K562 (cell line): ENCODE data around the gene GNAI2. TPM values are rescaled to one million over a fixed set of nuclear protein-coding genes. Genes with fewer than 3 reads are reported as not detected.

Experiments
- ATAC-seq: fragments of 200-7000 bp; cut with Tn5 transposase; 3 replicates; pipeline ENCODE4 v1.9.1; 2020; ENCODE audit warnings: moderate library complexity
- BruUV-seq: library from RNA; stranded (reverse); fragments of 400-500 nt; replicated peaks from 2 replicates; lab custom pipeline; 2021; lab: Mats Ljungman, UMichigan
- CTCF ChIA-PET: fragments of 300-600 bp; formaldehyde crosslinking; extraction: SDS; loops from one replicate; lab custom pipeline; 2021; ENCODE audit warnings: low intra/inter-chr PET ratio; lab: Yijun Ruan, JAX
- POLR2A ChIA-PET: fragments of 300-600, 350-650 bp; sonication (Branson Sonifier 250); formaldehyde crosslinking; extraction: SDS; loops from one replicate; lab custom pipeline; 2021; ENCODE audit warnings: antibody characterized with exemption, inconsistent platforms; lab: Yijun Ruan, JAX
- DNase-seq, 4 experiments: peaks; one replicate each; pipeline versions ENCODE4 v3.0.0 to v3.0.0-alpha.2; 2011 to 2018; ENCODE audit warnings: low spot score in 3 of 4, mixed read lengths in 3 of 4; ENCODE audit errors: extremely low read depth in 1 of 4
- FAIRE-seq: peaks from 2 replicates; lab custom pipeline; 2011; peaks lifted over from hg19 to GRCh38; lab: Jason Lieb, UNC
- H2AFZ ChIP-seq: 2 replicates; pipeline ENCODE4 v1.6.0; 2011; ENCODE audit warnings: low read depth, low read length, control low read depth, inconsistent platforms
- H3K27ac ChIP-seq: fragments of 200-600 bp; 3 replicates; pipeline ENCODE4 v1.8.0; 2011; ENCODE audit warnings: low read depth, mild to moderate bottlenecking, control low read depth, inconsistent platforms, low read length, moderate library complexity, mixed read lengths; ENCODE audit errors: extremely low read depth
- H3K27me3 ChIP-seq, 2 experiments: fragments of 300-600 bp in 1 of 2; 2 replicates in 1 of 2; 3 replicates in 1 of 2; pipeline versions ENCODE4 v1.6.0 to v1.8.0; 2011; ENCODE audit warnings: inconsistent platforms in 2 of 2, low read length in 2 of 2, mild to moderate bottlenecking in 1 of 2, mixed read lengths in 1 of 2, moderate library complexity in 1 of 2; ENCODE audit not compliant: control insufficient read depth in 2 of 2, insufficient read depth in 2 of 2
- H3K36me3 ChIP-seq: fragments of 300-600 bp; 3 replicates; pipeline ENCODE4 v1.8.0; 2011; ENCODE audit warnings: mild to moderate bottlenecking, low read length, inconsistent platforms; ENCODE audit not compliant: control insufficient read depth, insufficient read depth
- H3K4me1 ChIP-seq, 2 experiments: fragments of 200-600 bp in 1 of 2; replicated peaks in 1 of 2; 2 replicates in 1 of 2; 3 replicates in 1 of 2; pipeline versions ENCODE4 v1.5.1 to v1.8.0; 2011; ENCODE audit warnings: inconsistent platforms in 2 of 2, low read length in 2 of 2, mild to moderate bottlenecking in 1 of 2, mixed read lengths in 1 of 2, moderate library complexity in 1 of 2; ENCODE audit not compliant: control insufficient read depth in 2 of 2, insufficient read depth in 2 of 2
- H3K4me2 ChIP-seq: 2 replicates; pipeline ENCODE4 v1.6.1; 2011; ENCODE audit warnings: low read length, control low read depth, inconsistent platforms, mixed read lengths; ENCODE audit not compliant: insufficient read depth
- H3K4me3 ChIP-seq: fragments of 200-600 bp; sonication (generic), shearing (Covaris generic); 2 replicates; pipeline ENCODE4 v1.5.1; 2016; ENCODE audit warnings: control low read depth, inconsistent platforms
- H3K79me2 ChIP-seq: fragments of 200-600 bp; 3 replicates; pipeline ENCODE4 v1.8.0; 2011; ENCODE audit warnings: low read length, inconsistent platforms; ENCODE audit not compliant: control insufficient read depth, insufficient read depth
- H3K9ac ChIP-seq, 2 experiments: 2 replicates each; pipeline versions ENCODE4 v1.6.0 to v1.6.1; 2011; ENCODE audit warnings: low read depth in 2 of 2, low read length in 2 of 2, control low read depth in 1 of 2, inconsistent platforms in 1 of 2, mild to moderate bottlenecking in 1 of 2, mixed read lengths in 1 of 2; ENCODE audit not compliant: insufficient read depth in 1 of 2
- H3K9me1 ChIP-seq: one replicate; pipeline ENCODE4 v1.6.0; 2011; ENCODE audit warnings: inconsistent platforms, mild to moderate bottlenecking, low read length, moderate library complexity; ENCODE audit not compliant: control insufficient read depth, insufficient read depth
- H3K9me3 ChIP-seq: replicated peaks from 2 replicates; pipeline ENCODE4 v1.5.1; 2011; ENCODE audit warnings: low read depth, low read length, inconsistent platforms; ENCODE audit not compliant: control insufficient read depth, insufficient read depth
- H4K20me1 ChIP-seq: replicated peaks from 2 replicates; pipeline ENCODE4 v1.6.1; 2011; ENCODE audit warnings: low read length, inconsistent platforms, mixed read lengths; ENCODE audit not compliant: control insufficient read depth, insufficient read depth
- MCM2 ChIP-seq: fragments of 450-650 bp; IDR thresholded peaks from 2 replicates; pipeline ENCODE4 v1.6.1; 2017; ENCODE audit warnings: low read depth, mild to moderate bottlenecking
- PHF8 ChIP-seq: fragments of 200-600 bp; sonication (generic); IDR thresholded peaks from 2 replicates; pipeline ENCODE4 v1.6.1; 2012; ENCODE audit warnings: mixed run types, mild to moderate bottlenecking, inconsistent platforms, low read length, moderate library complexity, borderline replicate concordance
- POLR2AphosphoS5 ChIP-seq: IDR thresholded peaks from 2 replicates; pipeline ENCODE4 v1.6.1; 2011; ENCODE audit warnings: mild to moderate bottlenecking, low read depth, low read length, moderate library complexity; ENCODE audit not compliant: control insufficient read depth, insufficient read depth
- RBM15 ChIP-seq: fragments of 200-400 bp; formaldehyde crosslinking; IDR thresholded peaks from 2 replicates; pipeline ENCODE4 v1.6.1; 2018; ENCODE audit warnings: mild to moderate bottlenecking, low read length, moderate library complexity; ENCODE audit not compliant: insufficient read depth
- TEAD1 ChIP-seq, 2 experiments: fragments of 450-650 bp in 1 of 2; sonication (generic) in 1 of 2; formaldehyde crosslinking; IDR thresholded peaks; 2 replicates each; pipeline versions ENCODE4 v1.4.0 to v1.8.0; 2020 to 2022; ENCODE audit warnings: mild to moderate bottlenecking in 2 of 2, missing genetic modification reagents in 1 of 2
- THRAP3 ChIP-seq: fragments of 450-650 bp; IDR thresholded peaks from 2 replicates; pipeline ENCODE4 v1.6.1; 2016; ENCODE audit warnings: mild to moderate bottlenecking, inconsistent platforms, borderline replicate concordance
- ZKSCAN1 ChIP-seq: fragments of 150-350 bp; IDR thresholded peaks from 2 replicates; pipeline ENCODE4 v1.6.1; 2016; ENCODE audit warnings: low read depth, low read length
- ZNF384 ChIP-seq: IDR thresholded peaks from 2 replicates; pipeline ENCODE4 v1.6.1; 2012; ENCODE audit warnings: low read depth, low read length, improper control_type of control experiment
- WGBS: fragments of 100-300 bp; shearing (Covaris generic); methylation state at CpG from one replicate; pipeline ENCODE4 v1.1.6; 2016; ENCODE audit warnings: low coverage, mixed read lengths; ENCODE audit not compliant: insufficient coverage; ENCODE audit errors: missing lambda C conversion rate; 5-methylcytosine and 5-hydroxymethylcytosine counted together
- in situ Hi-C: fragments of 300-500 bp; cut with MboI; formaldehyde crosslinking; loops from 4 replicates; pipeline ENCODE4 v1.15.0; 2018; ENCODE audit warnings: inconsistent platforms, mixed read lengths
- intact Hi-C: fragments of 100-400 bp; cut with micrococcal nuclease; formaldehyde crosslinking; loops from 2 replicates; pipeline ENCODE4 v1.14.2; 2022
- polyA plus RNA-seq, 8 experiments: library from polyadenylated mRNA; depleted of rRNA in 4 of 8; stranded (reverse) in 5 of 8; unstranded in 3 of 8; fragments of >200 nt; fragmentation: Nextera tagmentation in 2 of 8; fragmentation: Illumina TruSeq in 1 of 8; extraction: Ambion mirVana in 2 of 8; extraction: Trizol in 1 of 8; gene quantifications; 2 replicates each; pipeline versions ENCODE4 v1.2.1 to v1.2.3, GENCODE V29; 2011 to 2014; ENCODE audit warnings: inconsistent platforms in 1 of 8, missing spikeins in 1 of 8
- total RNA-seq, 7 experiments: library from RNA; depleted of rRNA in 6 of 7; stranded (reverse); fragments of >200 nt in 6 of 7; fragmentation: Illumina TruSeq in 2 of 7; extraction: Trizol in 2 of 7; gene quantifications; 2 replicates each; pipeline versions ENCODE4 v1.2.1 to v1.2.3, GENCODE V29; 2011 to 2021; ENCODE audit warnings: low replicate concordance in 1 of 7
- TF ChIP-seq, protein P1 (sequence below): fragments of 250-450 bp; sonication (Bioruptor Pico); IDR thresholded peaks from 2 replicates; pipeline ENCODE4 v1.8.0; 2021; ENCODE audit warnings: borderline replicate concordance, mild to moderate bottlenecking, moderate library complexity; ENCODE audit not compliant: poor library complexity, severe bottlenecking
- TF ChIP-seq, protein P2 (sequence below): fragments of 450-650 bp; formaldehyde crosslinking; IDR thresholded peaks from 2 replicates; pipeline ENCODE4 v1.4.0; 2020; ENCODE audit warnings: mild to moderate bottlenecking, moderate library complexity
- TF ChIP-seq, protein P3 (sequence below): sonication (generic); formaldehyde crosslinking; IDR thresholded peaks from 2 replicates; pipeline ENCODE4 v1.8.1; 2023; ENCODE audit warnings: mild to moderate bottlenecking, missing genetic modification reagents
- TF ChIP-seq, protein P4 (sequence below), 2 experiments: IDR thresholded peaks in 1 of 2; conservative IDR thresholded peaks in 1 of 2; 2 replicates each; pipeline ENCODE4 v1.6.1; 2016; ENCODE audit warnings: low read depth in 2 of 2, mild to moderate bottlenecking in 1 of 2, missing compliant biosample characterization in 1 of 2, missing genetic modification characterization in 1 of 2, moderate library complexity in 1 of 2

Gene GNAI2
- total and polyA plus RNA-seq, 9 of the 15 experiments (the other 6 are each of a cell fraction or from before 2014, with no cell fraction given): 1.1 to 72.2 (median 42.7) TPM

DNA sequence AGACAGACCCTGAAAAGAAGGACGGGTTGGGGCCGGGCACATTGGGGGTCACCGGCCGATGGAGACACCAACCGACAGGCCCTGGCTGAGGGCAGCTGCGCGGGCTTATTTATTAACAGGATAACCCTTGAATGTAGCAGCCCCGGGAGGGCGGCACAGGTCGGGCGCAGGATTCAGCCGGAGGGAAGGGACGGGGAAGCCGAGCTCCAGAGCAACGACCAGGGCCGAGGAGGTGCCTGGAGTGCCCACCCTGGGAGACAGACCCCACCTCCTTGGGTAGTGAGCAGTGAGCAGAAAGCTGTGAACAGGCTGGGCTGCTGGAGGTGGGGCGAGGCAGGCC lies 40.7 kb downstream of the GNAI2 start:
- H3K9me1 ChIP-seq: no peaks in the 10 kb centered on the region
- H3K27ac ChIP-seq: no peak overlapping the region
- no peak overlapping the region for H3K9ac ChIP-seq
- intact Hi-C loops: no loop called here
- no peak overlapping the region for H3K4me3 ChIP-seq
- no peak overlapping the region for H3K4me2 ChIP-seq
- no peaks in the 10 kb centered on the region for H4K20me1 ChIP-seq
- TF ChIP-seq ZKSCAN1 (no peak), THRAP3 (no peak), POLR2AphosphoS5 (no peak), MCM2 (no peak), TEAD1 (CRISPR knock-in tag; IDR thresholded peaks at IDR 0.05) (no peak), RBM15 (no peak), PHF8 (no peak), ZNF384 (no peak)
- TF ChIP-seq, protein P1, sequence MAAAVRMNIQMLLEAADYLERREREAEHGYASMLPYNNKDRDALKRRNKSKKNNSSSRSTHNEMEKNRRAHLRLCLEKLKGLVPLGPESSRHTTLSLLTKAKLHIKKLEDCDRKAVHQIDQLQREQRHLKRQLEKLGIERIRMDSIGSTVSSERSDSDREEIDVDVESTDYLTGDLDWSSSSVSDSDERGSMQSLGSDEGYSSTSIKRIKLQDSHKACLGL (CRISPR knock-in tag): no peak
- TF ChIP-seq, protein P2, sequence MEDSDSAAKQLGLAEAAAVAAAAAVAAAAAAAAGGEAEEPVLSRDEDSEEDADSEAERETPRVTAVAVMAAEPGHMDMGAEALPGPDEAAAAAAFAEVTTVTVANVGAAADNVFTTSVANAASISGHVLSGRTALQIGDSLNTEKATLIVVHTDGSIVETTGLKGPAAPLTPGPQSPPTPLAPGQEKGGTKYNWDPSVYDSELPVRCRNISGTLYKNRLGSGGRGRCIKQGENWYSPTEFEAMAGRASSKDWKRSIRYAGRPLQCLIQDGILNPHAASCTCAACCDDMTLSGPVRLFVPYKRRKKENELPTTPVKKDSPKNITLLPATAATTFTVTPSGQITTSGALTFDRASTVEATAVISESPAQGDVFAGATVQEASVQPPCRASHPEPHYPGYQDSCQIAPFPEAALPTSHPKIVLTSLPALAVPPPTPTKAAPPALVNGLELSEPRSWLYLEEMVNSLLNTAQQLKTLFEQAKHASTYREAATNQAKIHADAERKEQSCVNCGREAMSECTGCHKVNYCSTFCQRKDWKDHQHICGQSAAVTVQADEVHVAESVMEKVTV: no peak
- TF ChIP-seq, protein P3, sequence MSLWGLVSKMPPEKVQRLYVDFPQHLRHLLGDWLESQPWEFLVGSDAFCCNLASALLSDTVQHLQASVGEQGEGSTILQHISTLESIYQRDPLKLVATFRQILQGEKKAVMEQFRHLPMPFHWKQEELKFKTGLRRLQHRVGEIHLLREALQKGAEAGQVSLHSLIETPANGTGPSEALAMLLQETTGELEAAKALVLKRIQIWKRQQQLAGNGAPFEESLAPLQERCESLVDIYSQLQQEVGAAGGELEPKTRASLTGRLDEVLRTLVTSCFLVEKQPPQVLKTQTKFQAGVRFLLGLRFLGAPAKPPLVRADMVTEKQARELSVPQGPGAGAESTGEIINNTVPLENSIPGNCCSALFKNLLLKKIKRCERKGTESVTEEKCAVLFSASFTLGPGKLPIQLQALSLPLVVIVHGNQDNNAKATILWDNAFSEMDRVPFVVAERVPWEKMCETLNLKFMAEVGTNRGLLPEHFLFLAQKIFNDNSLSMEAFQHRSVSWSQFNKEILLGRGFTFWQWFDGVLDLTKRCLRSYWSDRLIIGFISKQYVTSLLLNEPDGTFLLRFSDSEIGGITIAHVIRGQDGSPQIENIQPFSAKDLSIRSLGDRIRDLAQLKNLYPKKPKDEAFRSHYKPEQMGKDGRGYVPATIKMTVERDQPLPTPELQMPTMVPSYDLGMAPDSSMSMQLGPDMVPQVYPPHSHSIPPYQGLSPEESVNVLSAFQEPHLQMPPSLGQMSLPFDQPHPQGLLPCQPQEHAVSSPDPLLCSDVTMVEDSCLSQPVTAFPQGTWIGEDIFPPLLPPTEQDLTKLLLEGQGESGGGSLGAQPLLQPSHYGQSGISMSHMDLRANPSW (CRISPR knock-in tag): no peak
- TF ChIP-seq, protein P4, sequence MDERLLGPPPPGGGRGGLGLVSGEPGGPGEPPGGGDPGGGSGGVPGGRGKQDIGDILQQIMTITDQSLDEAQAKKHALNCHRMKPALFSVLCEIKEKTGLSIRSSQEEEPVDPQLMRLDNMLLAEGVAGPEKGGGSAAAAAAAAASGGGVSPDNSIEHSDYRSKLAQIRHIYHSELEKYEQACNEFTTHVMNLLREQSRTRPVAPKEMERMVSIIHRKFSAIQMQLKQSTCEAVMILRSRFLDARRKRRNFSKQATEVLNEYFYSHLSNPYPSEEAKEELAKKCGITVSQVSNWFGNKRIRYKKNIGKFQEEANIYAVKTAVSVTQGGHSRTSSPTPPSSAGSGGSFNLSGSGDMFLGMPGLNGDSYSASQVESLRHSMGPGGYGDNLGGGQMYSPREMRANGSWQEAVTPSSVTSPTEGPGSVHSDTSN (CRISPR knock-in tag; IDR thresholded peaks at IDR 0.05; ENCODE audit: low read depth): no peak
- TF ChIP-seq, protein P4 (tag; conservative IDR thresholded peaks at IDR 0.05; ENCODE audit: low read depth): no peak
- 73% methylated on average over 9 of the region's 17 CpGs for WGBS
- H3K9me3 ChIP-seq: no peaks in the 10 kb centered on the region
- peaks cover 4 to 34% of the 10 kb centered on the region in 2 experiments; a peak in 3 of 5 replicates for H3K4me1 ChIP-seq
- no peaks in the 10 kb centered on the region for H3K36me3 ChIP-seq
- no peak for FAIRE-seq
- DNase-seq: no peak
- H3K79me2 ChIP-seq: no peaks in the 10 kb centered on the region
- H3K27me3 ChIP-seq: no peaks in the 10 kb centered on the region
- ChIA-PET POLR2A (no interaction called here), CTCF (no interaction called here)
- in situ Hi-C loops: no loop called here
- BruUV-seq: no TSS peak
- H2AFZ ChIP-seq: no peak overlapping the region
- no peak for ATAC-seq
